Hindlimb muscle (tissue), 1 donor: ENCODE results near the gene PACSIN1. TPM values are rescaled to one million over a fixed set of nuclear protein-coding genes. Genes with fewer than 3 reads are reported as not detected.

ENCODE experiments used
- DNase-seq: peaks from one replicate; pipeline ENCODE4 v3.0.0-alpha.2; 2013
- polyA plus RNA-seq: library from polyadenylated mRNA; unstranded; fragments of 120-200 nt; gene quantifications from one replicate; pipeline ENCODE4 v1.2.1, GENCODE V29; 2013; ENCODE audit not compliant: insufficient read length

The PACSIN1 gene
- polyA plus RNA-seq, 1 donor = 1.1 TPM

GRCh38 chr6:34547701-34548644, 82.1 kb downstream of the PACSIN1 start:
- no peak for DNase-seq

DNA sequence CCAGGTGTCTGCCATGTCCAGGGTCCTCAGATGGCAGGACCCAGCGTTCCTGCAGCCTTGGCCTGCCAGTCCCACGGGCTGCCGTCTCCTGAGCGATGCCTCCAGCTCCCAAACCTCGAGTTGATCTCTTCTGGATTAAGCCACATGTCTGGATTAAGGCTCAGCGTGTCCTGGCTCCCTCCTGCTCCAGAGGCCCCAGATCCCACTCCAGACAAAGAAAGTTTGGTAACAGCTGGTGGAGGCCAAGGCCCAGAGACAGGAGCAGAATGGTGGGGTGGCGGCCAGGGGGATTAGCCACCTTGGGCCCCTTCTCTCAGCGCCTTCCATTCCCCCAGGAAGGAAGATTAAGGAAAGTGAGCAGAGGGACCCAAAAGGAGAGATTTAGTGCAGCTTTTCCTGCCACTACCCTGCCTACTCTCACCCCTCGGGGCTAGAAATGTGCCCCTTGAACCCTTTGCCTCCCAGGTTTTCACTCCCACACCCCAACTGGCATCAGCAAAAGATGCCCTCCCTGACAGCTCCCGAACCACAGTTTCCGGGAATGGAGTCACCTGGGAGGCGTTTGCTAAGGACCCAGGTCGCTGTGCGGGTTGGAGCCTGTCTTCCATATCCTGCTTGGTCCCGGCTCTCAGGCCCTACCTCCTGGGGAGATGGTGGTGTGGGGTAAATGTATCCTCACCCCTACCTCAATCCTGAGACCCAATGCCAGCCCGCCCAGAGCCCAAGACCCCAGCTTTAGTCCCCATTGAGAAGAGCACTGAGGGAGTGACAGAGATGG, 83.3 kb downstream of the PACSIN1 start:
- no peak for DNase-seq

GRCh38 chr6:34549804-34550202, 83.9 kb downstream of the PACSIN1 start:
- no peak for DNase-seq

GRCh38 chr6:34551720-34552119, 85.8 kb downstream of the PACSIN1 start:
- no peak for DNase-seq

DNA sequence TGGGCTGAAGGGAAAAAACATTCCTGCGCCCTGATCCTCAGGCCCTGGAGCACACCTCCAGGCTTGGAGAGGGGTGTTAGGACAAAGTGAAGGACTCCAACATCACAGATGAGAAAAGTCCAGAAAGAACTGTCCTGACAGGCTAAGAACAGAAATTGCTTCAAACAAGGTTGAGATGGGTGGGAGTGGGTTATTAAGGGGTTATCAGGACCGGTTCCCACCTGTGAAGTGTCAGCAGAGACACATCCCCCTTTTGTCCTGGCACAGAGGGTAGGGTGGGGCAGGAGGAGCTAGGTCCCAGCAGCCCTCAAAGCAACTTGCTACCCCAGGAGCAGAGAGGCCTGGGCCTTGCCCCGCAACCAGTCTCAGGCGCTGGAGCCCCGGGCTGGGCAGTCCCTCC, 86.7 kb downstream of the PACSIN1 start:
- no peak for DNase-seq

- DNase-seq = no peak
Measured at GRCh38 chr6:34553146-34553545, 87.3 kb downstream of the PACSIN1 start.

DNA sequence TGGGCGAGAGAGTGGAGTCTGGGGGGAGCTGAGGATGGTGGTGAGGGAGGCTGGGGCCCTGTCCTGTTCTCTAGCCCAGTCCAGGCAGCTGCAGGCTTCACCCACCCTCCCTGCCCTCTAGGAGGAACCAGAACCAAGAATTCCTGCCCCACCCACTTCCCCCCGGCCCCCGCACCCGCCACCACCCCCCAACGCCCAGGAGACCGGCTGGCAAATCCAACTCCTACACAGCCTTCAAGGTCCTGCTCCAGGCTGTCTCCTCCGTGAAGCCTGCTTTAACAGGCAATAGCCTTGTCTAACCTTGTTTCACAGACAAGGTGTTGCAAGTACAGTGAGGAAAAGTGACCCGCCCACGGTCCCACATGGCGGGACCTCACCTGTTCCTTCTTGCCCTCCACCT, 87.9 kb downstream of the PACSIN1 start:
- no peak for DNase-seq

DNA sequence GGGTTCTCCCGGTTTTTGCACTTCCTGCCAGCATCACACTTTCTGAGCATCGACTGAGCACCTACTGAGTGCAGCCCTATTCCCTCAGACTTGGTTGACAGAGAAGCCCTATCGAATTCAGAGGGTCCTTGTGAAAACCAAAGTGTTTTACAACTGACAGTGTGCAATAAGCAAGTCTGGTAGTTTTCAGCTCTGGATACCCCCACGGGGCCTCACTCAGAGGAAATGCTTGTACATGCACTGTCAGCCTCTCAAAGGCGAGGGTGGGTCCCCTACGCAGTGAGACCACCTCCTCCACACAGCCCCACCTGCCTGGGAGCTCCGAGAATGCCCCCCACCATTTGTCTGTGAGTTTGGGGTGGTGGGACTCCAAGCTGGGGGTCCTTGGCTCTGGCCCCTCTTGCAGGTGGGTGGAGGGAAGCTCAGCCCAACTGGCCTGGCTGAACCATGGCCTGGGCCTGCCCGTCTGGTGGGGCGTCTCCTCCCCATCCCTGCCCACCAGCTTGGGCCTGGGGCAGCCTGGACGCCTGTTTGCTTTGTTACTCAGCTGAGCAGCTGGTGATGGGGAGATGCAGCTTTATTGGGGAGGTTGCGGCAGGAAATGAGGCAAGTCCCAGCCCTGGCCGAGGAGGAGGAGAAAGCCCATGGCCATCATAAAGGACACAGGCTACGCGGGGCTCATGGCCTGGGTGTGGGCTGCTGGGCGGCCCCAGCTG, 88.6 kb downstream of the PACSIN1 start:
- DNase-seq = no peak

DNA sequence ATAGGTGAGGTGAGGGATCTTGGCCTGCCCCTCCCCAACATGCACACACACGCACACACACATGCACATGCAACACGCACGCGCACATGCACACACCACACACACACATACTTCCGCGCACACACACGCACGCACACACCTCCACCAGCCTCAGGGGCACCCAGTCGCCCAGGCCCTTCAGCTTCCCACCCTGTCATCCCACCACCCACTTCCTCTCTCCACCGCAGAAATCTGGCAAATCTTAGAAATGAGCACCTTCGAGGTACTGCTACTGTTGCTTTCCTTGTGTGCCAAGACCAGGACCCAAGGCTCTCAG, 89.1 kb downstream of the PACSIN1 start:
- DNase-seq = no peak

GRCh38 chr6:34555328-34555727, 89.5 kb downstream of the PACSIN1 start:
- no peak for DNase-seq

- no peak for DNase-seq
Measured at GRCh38 chr6:34556031-34556471, 90.2 kb downstream of the PACSIN1 start, which contains the start of gene SPDEF. TSS of gene SPDEF (minus strand) at chr6:34556329. CDS start at chr6:34544455, 11,874 bp downstream.

DNA sequence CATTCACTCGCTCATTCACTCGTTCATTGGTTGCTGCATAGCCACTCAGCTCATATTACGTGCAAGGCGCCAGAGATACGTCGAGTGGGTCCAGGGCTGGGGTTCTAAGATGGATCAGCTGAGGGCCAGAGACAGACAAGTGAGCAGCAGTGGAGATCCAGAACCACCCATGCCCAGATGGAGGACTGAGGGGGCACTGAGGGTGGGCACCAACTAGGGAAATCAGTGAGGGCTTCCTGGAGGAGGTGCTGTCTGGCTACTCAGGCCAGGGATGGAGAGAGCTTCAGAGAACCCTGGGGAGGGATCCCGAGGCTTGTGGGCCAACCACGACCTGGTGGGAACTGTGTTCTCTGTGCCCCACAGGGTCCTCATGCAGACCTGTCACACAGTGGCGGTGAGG, 90.6 kb downstream of the PACSIN1 start:
- no peak for DNase-seq

- DNase-seq = no peak
Measured at GRCh38 chr6:34557228-34557627, 91.4 kb downstream of the PACSIN1 start.

- DNase-seq = no peak
Measured at GRCh38 chr6:34558172-34558714, 92.4 kb downstream of the PACSIN1 start.

DNA sequence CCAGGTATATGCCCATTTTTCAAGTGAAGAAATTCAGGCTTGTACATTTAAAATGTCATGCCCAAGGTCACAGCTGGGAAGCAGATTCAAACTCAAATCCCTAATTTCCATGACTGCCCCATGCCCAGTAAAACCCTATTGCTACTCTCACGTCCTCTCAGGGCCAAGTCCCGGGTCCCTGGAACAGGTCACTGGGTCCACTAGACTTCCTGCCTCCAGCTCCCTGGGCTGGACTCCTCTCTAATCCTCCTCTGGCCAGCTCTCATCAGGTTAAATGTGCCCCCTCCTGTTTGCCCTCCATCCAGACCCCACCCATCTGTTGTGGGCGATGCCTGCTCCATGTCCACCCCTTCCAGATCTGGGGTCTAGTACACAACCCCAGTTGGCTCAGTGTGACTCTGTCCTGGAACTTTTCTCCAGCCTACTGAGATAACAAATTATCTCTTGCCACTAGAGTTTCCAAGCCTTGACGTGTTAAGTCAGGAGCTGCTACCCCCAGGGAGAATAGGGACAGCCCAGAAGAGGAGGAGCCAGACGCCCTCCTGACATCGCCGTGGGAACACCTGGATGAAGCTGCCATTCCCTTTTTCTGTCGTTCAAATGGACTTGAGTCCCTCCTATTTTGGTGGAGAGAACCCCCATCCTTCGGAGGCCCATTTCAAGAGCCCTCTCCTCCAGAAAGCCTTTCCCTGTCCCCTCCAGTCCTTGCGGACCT, 93.9 kb downstream of the PACSIN1 start:
- DNase-seq = no peak

DNA sequence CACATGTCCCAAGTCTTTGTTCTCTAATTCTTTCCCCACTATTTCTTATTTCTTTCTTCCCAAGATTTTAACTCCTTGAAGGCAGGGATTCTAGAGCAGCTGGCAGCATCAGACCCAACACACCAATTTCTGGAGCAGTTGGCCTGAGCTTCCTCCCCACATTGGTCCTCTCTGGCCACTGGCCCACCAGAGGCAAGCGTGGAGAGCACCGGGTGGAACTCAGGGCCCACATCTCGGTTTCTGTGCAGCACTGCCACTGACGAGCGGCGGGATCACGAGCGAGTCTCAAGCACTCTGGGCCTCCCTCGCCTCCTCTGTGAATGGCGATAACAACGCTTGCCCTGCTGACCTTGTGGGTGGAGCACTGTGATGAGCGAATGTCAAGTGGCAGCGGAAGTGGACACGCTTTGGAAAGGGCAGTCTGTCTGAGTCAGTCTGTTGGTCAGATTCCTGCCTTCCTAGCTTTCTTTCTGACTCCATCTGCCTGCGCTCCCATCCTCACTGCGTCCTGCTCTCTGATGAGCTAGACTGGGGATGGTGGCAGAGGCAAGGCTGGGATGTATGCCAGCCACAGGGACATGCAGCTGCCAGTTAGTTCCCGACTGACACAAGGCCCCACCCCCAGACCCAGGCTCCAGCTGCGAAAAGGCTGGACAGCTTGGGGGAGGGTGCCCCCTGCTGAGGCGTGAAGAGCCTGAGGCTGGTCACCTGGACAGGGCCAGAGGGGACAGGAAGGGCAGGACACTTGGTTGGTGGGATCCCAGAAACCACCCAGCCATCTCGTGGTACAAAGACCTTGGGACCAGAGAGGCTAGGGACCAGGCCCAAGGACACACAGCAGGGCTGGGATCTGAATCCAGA, 94.7 kb downstream of the PACSIN1 start:
- DNase-seq = no peak

DNA sequence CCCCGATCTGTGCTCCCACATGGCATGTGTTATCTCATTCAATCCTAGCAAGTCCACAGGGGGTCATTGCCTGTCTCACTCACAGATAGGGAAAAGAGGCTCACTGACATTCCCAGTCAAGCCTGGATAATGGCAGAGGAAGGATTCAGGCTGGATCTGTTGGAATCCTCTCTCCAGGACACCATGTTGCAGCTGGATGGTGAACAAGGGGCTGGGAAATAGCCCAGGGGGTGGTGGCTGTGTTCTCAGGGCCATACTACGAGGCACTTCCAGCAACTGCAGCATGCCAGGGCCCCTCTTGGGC, 95.3 kb downstream of the PACSIN1 start:
- DNase-seq = no peak

DNA sequence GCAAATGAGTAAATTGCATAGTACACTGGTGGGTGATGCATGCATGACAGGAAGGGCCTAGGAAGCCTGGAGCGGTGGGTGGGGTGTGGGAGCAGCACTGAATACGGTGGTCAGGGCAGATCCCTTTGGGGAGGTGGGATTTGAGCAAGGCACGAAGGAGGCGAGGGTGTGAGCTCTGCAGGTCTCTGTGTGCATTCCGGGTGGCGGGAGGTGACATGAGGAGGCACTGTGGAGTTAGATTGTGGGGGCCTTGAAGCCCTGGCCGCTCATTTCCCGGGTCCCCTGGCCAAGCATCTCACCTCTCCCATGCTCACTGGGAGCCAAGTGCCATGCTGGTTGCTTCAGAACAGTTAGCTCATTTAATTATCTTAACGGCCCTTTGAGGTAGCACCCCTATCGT, 96.5 kb downstream of the PACSIN1 start:
- no peak for DNase-seq

DNA sequence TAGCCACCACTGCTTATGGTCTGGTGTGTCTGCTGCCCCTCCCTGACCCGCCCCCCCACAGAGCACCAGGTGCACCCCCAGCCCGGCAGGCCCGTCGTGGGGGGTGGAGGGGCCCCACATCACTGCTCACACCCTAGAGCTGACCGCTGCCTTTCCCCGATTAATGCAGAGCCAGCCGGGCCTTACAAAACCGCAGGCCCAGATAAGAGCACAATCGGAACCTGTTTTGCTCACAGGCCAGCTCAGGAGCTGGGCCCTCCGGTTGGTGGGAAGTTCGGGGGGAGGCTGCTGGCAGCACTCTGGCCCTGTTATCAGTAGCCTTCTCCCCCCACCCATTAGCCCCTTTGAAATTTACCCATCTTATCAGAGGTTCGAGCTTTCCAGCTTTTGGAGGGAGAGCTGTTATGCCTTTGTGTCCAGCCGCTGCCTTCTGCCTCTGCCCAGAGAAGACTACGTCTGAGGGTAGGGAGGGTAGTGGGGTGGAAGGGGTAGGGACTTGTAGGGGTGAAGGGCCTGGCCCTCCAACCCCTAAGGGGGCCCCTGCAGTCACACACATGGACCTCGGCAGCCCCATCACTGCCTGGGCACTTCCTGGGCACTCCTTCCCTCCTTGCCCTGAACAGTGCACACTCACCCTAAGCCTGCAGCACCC, 97.1 kb downstream of the PACSIN1 start:
- DNase-seq = no peak

DNA sequence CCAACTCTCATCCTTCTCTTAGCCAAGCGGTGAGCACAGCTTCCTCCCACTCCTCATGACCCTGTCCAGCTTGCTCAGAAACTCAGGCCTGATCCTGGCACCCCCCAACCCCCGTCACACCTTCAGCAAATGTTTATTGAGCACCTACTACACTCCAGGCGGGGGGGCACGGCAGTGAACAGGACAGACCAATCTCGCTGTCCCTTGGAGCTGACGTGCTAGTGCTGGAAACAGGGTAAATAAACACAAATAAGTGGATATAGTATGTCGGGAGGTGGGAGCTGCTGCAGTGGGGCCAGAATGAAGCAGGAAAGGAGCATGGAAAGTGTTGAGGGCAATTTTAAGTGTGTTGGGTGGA, 97.6 kb downstream of the PACSIN1 start:
- DNase-seq = no peak

GRCh38 chr6:34564181-34564580, 98.3 kb downstream of the PACSIN1 start:
- no peak for DNase-seq
